HG02610 (cell line): ENCODE data around the gene CCL7.

ENCODE experiments used
- ATAC-seq: cut with Tn5 transposase; IDR thresholded peaks from one replicate; pipeline ENCODE4 v1.9.1; 2021; ENCODE audit warnings: mild to moderate bottlenecking, moderate library complexity; ENCODE audit not compliant: unreplicated experiment

Gene CCL7

DNA sequence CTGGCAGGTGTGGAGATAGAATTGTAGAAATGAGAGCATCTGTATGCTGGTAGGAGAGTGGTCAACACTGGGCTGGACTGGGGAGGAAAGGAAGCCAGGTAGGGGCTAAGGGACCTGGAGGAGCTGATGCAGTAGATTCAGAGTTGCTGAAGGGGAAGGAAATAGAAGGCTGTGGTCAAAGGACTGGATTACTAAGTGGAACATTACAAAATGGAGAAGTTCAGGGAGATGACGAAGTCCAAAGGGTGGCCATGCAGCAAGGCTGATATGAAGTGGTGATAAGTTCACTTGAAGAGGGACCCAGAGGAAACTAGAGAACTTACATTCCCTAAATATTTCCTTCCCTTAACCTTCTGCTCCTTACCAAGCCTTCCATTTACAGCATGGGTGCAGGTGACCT is 23.6 kb upstream of the CCL7 start:
- ATAC-seq, result no peak

GRCh38 chr17:34246881-34247280 is 23.1 kb upstream of the CCL7 start:
- ATAC-seq, result no peak

- ATAC-seq, result no peak
Observed at GRCh38 chr17:34248511-34249024, 21.5 kb upstream of the CCL7 start.

DNA sequence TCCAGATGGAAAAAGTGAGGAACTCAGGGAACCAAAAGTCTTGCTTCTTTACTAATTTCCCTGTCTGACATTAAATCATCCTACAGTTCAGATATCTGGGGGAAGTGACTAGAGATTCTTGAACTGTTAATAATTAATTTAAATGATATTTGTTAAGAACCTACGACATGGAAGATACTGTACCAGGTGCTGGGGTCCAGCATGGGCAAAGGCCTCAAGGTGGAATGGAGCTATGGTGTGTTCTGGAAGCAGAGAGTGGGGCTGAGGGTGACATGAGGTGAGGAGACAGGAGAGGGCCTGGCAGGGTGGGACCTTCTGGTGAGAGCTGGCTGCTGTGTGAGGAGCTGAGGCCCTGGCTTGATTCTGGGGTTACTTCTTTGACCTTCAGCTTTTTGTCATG is 21.0 kb upstream of the CCL7 start:
- no peak for ATAC-seq

GRCh38 chr17:34249478-34249877 is 20.5 kb upstream of the CCL7 start:
- ATAC-seq, result no peak

DNA sequence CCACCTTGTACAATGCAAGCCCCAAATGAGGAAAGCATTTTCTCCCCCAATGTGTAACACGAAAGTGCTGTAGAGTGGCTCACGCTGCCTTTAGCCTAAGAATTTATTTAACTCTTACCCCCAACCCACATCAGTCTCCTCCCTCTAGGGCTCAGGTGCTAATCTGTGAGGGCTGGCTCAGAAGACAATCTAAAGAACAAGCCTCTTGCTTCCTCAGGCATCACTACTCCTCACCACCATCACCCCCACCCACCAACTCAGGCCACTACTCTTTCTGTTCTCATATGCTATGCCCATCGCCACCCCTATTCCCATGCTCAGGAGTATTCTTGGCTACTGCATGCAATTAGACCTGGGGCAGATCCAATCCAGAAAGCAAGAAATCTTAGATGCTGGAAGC is 18.8 kb upstream of the CCL7 start:
- ATAC-seq, result no peak

DNA sequence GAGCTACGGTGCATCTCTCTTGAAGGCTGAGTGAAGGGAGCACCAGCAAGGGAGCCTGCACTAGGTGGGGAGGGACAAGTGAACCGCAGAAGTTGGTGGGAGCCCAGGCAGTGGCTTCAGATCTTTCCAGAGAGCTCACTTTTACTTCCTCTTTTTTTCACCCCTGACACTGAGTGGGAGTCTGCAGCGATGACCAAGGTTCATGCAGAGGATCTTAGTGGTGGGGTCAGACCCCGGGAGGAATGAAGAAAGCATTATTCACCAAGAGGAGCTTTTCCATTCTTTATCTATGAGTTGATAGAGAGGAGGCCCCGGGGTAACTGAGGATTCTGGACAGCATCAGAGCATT is 18.0 kb upstream of the CCL7 start:
- ATAC-seq, result no peak

DNA sequence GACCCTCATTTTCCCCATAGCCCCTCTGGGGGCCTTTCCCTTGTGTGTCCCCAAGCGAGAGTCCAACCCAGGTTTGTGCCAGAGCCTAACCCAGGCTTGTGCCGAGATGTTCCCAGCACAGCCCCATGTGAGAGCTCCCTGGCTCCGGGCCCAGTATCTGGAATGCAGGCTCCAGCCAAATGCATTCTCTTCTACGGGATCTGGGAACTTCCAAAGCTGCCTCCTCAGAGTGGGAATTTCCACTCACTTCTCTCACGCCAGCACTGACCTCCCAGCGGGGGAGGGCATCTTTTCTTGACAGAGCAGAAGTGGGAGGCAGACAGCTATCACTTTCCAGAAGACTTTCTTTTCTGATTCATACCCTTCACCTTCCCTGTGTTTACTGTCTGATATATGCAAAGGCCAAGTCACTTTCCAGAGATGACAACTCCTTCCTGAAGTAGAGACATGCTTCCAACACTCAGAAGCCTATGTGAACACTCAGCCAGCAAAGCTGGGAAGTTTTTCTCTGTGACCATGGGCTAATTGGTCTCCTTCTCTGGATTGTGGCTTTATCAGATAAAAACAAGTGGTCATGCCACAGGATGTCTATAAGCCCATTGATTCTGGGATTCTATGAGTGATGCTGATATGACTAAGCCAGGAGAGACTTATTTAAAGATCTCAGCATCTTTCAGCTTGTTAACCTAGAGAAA is 17.4 kb upstream of the CCL7 start:
- no peak for ATAC-seq

- ATAC-seq, result no peak
Observed at GRCh38 chr17:34253139-34253525, 16.9 kb upstream of the CCL7 start.

- ATAC-seq, result no peak
Observed at GRCh38 chr17:34254146-34254545, 15.9 kb upstream of the CCL7 start.

DNA sequence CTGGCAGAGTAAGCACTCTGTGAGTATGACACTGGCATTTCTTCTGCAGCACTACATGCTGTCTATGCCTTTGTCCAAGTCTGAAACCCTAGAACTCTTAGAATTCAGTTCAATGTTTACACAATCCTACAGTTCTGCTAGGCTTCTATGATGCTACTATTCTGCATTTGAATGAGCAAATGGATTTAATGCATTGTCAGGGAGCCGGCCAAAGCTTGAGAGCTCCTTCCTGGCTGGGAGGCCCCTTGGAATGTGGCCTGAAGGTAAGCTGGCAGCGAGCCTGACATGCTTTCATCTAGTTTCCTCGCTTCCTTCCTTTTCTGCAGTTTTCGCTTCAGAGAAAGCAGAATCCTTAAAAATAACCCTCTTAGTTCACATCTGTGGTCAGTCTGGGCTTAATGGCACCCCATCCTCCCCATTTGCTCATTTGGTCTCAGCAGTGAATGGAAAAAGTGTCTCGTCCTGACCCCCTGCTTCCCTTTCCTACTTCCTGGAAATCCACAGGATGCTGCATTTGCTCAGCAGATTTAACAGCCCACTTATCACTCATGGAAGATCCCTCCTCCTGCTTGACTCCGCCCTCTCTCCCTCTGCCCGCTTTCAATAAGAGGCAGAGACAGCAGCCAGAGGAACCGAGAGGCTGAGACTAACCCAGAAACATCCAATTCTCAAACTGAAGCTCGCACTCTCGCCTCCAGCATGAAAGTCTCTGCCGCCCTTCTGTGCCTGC is 15.2 kb upstream of the CCL7 start, which contains the start of gene CCL2:
Gene CCL2 (plus strand): TSS at position 635 of the 730 bp plus-strand sequence. CDS start 65 bp downstream, at position 700.
- ATAC-seq, result no peak

GRCh38 chr17:34255381-34255732 is 14.7 kb upstream of the CCL7 start:
- no peak for ATAC-seq

GRCh38 chr17:34255841-34256240 is 14.2 kb upstream of the CCL7 start:
- no peak for ATAC-seq

DNA sequence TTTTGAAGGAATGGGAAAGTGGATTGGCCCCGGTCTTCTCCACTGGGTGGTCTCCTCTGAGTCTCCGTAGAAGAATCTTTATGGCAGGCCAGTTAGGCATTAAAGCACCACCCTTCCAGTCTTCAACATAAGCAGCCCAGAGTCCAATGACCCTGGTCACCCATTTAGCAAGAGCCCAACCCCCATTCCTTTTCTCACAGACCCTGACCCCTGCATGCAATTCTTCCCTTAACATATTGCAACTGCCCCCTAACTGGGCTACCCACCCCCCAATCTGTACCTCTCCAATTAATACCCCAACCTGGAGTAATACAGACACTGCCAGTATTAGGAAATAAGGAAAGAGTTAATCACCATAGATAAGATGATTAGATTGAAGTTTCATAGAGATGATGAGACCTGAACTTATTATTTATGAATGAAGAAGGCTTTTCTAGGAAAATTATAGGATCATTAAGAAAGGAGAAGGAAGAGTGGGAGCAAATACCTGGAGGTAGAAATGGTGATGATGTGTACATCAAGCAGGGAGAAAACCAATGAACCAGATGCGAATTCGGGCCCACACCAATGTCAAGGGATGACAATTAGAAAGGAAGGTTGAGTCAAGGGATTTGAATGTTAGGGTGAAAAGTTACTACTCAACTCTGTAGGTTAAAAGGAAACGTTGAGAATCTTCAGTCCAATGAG is 12.6 kb upstream of the CCL7 start:
- ATAC-seq, result no peak

DNA sequence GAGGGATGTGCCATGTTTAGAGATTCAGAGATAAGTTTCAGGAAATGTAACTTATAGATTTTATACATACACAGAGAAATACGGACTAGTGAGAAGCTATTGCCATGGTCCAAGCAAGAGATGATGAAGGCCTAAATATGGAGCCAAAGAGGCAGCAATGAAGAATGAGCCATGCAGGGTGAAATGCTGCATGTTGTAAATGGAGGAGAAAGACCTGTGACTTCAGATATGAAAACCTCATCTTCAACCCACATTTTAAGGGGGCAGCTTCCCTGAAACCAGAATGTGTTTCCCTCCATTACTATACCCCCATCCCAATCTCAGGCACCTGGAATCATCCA is 12.1 kb upstream of the CCL7 start:
- ATAC-seq, result no peak

DNA sequence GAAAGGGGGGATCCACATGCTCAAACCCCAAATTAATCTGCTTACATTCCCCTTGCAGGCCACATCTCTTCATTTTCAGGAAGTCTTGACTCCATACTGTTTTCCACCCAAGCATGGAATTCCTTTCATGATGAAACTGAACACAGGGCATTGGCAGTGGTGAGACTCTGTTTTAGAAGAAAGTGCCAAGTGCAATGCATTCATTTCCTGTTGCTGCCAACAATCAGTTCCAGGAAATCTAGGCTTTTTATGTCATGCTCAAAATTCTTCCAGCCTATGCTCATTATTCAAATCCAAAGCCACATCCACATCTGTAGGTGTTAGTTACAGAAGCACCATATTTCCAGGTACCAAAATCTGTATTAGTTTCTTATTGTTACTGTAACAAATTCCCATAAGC is 10.9 kb upstream of the CCL7 start:
- no peak for ATAC-seq

DNA sequence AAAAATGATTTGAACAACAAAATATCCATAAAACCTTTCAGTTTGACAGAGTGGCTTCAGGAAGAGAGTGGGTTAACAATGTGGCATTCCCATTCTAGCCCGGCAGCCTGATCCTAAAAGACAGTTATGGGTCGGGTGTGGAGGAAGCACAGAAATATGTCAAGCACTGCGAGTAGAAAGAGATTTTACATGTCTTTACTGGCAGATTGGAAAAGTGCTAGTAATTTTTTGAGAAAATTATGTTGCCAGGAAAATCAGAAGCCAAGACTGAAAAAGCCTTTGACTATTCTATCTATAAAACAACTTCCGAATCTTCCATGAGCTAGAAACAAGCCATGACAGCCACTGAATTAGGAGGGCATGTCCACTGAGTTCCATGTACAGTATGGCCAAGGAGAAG is 9.2 kb upstream of the CCL7 start:
- ATAC-seq, result no peak

DNA sequence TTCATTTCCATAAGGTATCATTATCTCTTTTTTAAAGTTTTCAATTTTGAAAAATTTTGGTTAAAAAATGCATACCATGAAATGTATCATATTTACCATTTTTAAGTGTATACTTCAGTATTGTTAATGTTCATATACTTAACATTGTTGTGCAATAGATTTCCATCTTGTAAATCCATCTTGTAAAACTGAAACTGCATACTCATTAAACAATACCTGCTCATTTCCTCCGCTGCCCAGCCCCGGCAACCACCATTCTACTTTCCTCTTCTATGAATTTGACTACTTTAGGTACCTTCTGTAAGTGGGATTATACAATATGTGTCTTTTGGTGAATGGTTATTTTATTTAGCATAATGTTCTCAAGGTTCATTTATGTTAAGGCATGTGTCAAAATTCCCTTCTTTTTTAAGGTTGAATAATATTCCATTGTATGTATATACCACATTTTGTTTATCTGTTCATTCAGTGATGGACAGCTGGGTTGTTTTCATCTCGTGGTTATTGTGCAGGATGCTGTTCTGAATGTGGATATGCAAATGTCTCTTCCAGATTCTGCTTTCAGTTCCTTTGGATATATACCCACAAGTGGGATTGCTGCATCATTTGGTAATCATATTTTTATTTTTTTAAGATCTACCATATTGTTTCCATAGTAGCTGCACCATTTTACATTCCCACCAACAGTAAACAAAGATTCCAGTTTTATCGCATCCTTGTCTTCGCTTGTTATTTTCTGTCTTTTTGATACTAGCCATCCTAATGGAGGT is 8.3 kb upstream of the CCL7 start:
- ATAC-seq, result no peak

DNA sequence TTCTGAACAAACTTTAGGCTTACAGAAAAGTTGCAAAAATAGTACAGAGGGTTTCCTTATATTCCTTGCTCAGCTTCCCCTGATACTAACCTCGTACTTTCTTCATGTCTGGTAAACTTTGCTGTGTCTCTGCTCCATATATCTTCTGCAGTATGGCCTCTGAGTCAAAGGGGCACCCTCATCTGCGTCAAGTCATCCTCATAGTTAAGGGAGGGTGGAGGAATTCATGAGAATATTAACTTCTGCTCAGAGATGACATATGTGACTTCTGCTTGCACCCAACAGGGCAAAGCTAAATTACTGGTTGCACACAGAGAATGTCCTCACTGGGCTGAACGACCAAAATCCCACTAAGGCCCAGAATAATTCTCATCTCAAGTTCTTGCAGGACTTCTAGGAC is 4.3 kb upstream of the CCL7 start:
- no peak for ATAC-seq

- no peak for ATAC-seq
Observed at GRCh38 chr17:34275881-34276280, 5.9 kb downstream of the CCL7 start.

GRCh38 chr17:34276826-34277225 is 6.8 kb downstream of the CCL7 start:
- no peak for ATAC-seq
